Inferior parietal cortex (tissue), 1 donor: ENCODE data around the gene APLN.

Source experiments
- DNase-seq: peaks from one replicate; pipeline ENCODE4 v3.0.0-alpha.2; 2016; ENCODE audit errors: extremely low spot score

Gene APLN

GRCh38 chrX:129654652-129655546 lies at the start of gene APLN:
Gene APLN, minus strand, starts transcription at chrX:129654956. Its CDS starts 326 bp downstream, at chrX:129654630.
- DNase-seq: peak; percentile 15

- DNase-seq: no peak
Measured at GRCh38 chrX:129704491-129704890, 49.7 kb upstream of the APLN start.

GRCh38 chrX:129701624-129702069 lies 46.9 kb upstream of the APLN start:
- DNase-seq: peak; percentile 2

- DNase-seq: no peak
Measured at GRCh38 chrX:129700536-129700935, 45.8 kb upstream of the APLN start.

GRCh38 chrX:129698150-129698549 lies 43.4 kb upstream of the APLN start:
- DNase-seq: no peak

GRCh38 chrX:129697204-129697829 lies 42.6 kb upstream of the APLN start:
- DNase-seq: no peak

GRCh38 chrX:129696463-129697155 lies 41.9 kb upstream of the APLN start:
- DNase-seq: no peak

GRCh38 chrX:129695937-129696336 lies 41.2 kb upstream of the APLN start:
- DNase-seq: no peak

GRCh38 chrX:129695535-129695934 lies 40.8 kb upstream of the APLN start:
- DNase-seq: no peak

GRCh38 chrX:129694805-129695204 lies 40.0 kb upstream of the APLN start:
- no peak for DNase-seq

GRCh38 chrX:129693354-129693753 lies 38.6 kb upstream of the APLN start:
- DNase-seq: no peak

- DNase-seq: no peak
Measured at GRCh38 chrX:129690435-129690834, 35.7 kb upstream of the APLN start.

- no peak for DNase-seq
Measured at GRCh38 chrX:129689796-129690195, 35.0 kb upstream of the APLN start.

- no peak for DNase-seq
Measured at GRCh38 chrX:129688097-129688496, 33.3 kb upstream of the APLN start.

GRCh38 chrX:129686422-129686948 lies 31.7 kb upstream of the APLN start:
- DNase-seq: peak; percentile 3

- no peak for DNase-seq
Measured at GRCh38 chrX:129682979-129683378, 28.2 kb upstream of the APLN start.

GRCh38 chrX:129679901-129680300 lies 25.1 kb upstream of the APLN start:
- DNase-seq: no peak

- DNase-seq: no peak
Measured at GRCh38 chrX:129678614-129679195, 23.9 kb upstream of the APLN start.

GRCh38 chrX:129667412-129667811 lies 12.7 kb upstream of the APLN start:
- no peak for DNase-seq

GRCh38 chrX:129665916-129666644 lies 11.3 kb upstream of the APLN start:
- DNase-seq: no peak

GRCh38 chrX:129663171-129663570 lies 8.4 kb upstream of the APLN start:
- DNase-seq: no peak
